Keratinocyte (primary cell): Measurements from ENCODE around the gene TMEFF2. TPM values are rescaled to one million over a fixed set of nuclear protein-coding genes. Genes with fewer than 3 reads are reported as not detected.

Experiments
- DNase-seq: peaks from one replicate; pipeline ENCODE4 v3.0.0-alpha.2; 2011; ENCODE audit warnings: low read depth, missing footprints, low spot score
- FAIRE-seq: peaks from 2 replicates; lab custom pipeline; 2011; peaks lifted over from hg19 to GRCh38; lab: Jason Lieb, UNC
- H2AFZ ChIP-seq: 2 replicates; pipeline ENCODE4 v1.6.0; 2012; ENCODE audit warnings: low read length, control low read depth, inconsistent platforms; ENCODE audit not compliant: control insufficient read depth
- H3K27ac ChIP-seq: 2 replicates; pipeline ENCODE4 v1.5.1; 2011; ENCODE audit warnings: low read length; ENCODE audit not compliant: control insufficient read depth, insufficient read depth
- H3K27me3 ChIP-seq: 3 replicates; pipeline ENCODE4 v1.6.0; 2011; ENCODE audit warnings: low read length; ENCODE audit not compliant: control insufficient read depth, insufficient read depth; ENCODE audit errors: extremely low read depth
- H3K36me3 ChIP-seq, 2 experiments: 2 replicates in 1 of 2; 3 replicates in 1 of 2; pipeline ENCODE4 v1.5.1; 2011; ENCODE audit warnings: low read length in 2 of 2, mild to moderate bottlenecking in 1 of 2; ENCODE audit not compliant: control insufficient read depth in 2 of 2, insufficient read depth in 2 of 2; ENCODE audit errors: extremely low read depth in 1 of 2
- H3K4me1 ChIP-seq: 3 replicates; pipeline ENCODE4 v1.5.1; 2011; ENCODE audit warnings: low read length; ENCODE audit not compliant: control insufficient read depth, insufficient read depth; ENCODE audit errors: extremely low read depth
- H3K4me2 ChIP-seq: 3 replicates; pipeline ENCODE4 v1.6.0; 2011; ENCODE audit warnings: low read depth, low read length; ENCODE audit not compliant: control insufficient read depth, insufficient read depth; ENCODE audit errors: extremely low read depth
- H3K4me3 ChIP-seq, 3 experiments: fragments of 200-600 bp in 1 of 3; sonication (generic) in 1 of 3; 2 replicates in 2 of 3; 3 replicates in 1 of 3; pipeline ENCODE4 v1.5.1; 2011 to 2016; ENCODE audit warnings: low read length in 3 of 3, mild to moderate bottlenecking in 3 of 3, control low read depth in 2 of 3, inconsistent platforms in 1 of 3, low read depth in 1 of 3, mixed read lengths in 1 of 3, mixed run types in 1 of 3, moderate library complexity in 1 of 3; ENCODE audit not compliant: control insufficient read depth in 2 of 3, insufficient read depth in 2 of 3; ENCODE audit errors: extremely low read depth in 1 of 3
- H3K79me2 ChIP-seq: 2 replicates; pipeline ENCODE4 v1.6.0; 2012; ENCODE audit warnings: low read length; ENCODE audit not compliant: control insufficient read depth, insufficient read depth
- H3K9ac ChIP-seq: 3 replicates; pipeline ENCODE4 v1.6.0; 2011; ENCODE audit warnings: low read length; ENCODE audit not compliant: control insufficient read depth, insufficient read depth; ENCODE audit errors: extremely low read depth
- H3K9me1 ChIP-seq: 3 replicates; pipeline ENCODE4 v1.6.0; 2011; ENCODE audit warnings: low read length; ENCODE audit not compliant: control insufficient read depth, insufficient read depth; ENCODE audit errors: extremely low read depth
- H3K9me3 ChIP-seq: 2 replicates; pipeline ENCODE4 v1.5.1; 2012; ENCODE audit warnings: low read depth, low read length; ENCODE audit not compliant: control insufficient read depth
- H4K20me1 ChIP-seq: 3 replicates; pipeline ENCODE4 v1.6.0; 2011; ENCODE audit warnings: low read length; ENCODE audit not compliant: control insufficient read depth, insufficient read depth; ENCODE audit errors: extremely low read depth
- CTCF ChIP-seq, 3 experiments: IDR thresholded peaks in 1 of 3; conservative IDR thresholded peaks in 1 of 3; optimal IDR thresholded peaks in 1 of 3; 2 replicates in 2 of 3; 3 replicates in 1 of 3; pipeline versions ENCODE3 to v1.5.1; 2011; ENCODE audit warnings: low read length in 3 of 3, mild to moderate bottlenecking in 3 of 3, moderate library complexity in 2 of 3, control low read depth in 1 of 3, inconsistent platforms in 1 of 3; ENCODE audit not compliant: insufficient read depth in 2 of 3; ENCODE audit errors: extremely low read depth in 1 of 3
- EZH2 ChIP-seq: IDR thresholded peaks from one replicate; pipeline ENCODE4 v1.6.1; 2012; ENCODE audit warnings: inconsistent platforms, mild to moderate bottlenecking, low read length, moderate library complexity
- dilution Hi-C: fragments of 300-500 bp; cut with MboI; formaldehyde crosslinking; loops from one replicate; pipeline ENCODE4 v1.7.0; 2020; ENCODE audit warnings: low sequenced_read_pairs; ENCODE audit not compliant: extremely low pct_ligation_motif_present
- polyA plus RNA-seq, 5 experiments: library from polyadenylated mRNA; depleted of rRNA in 3 of 5; stranded (reverse) in 3 of 5; stranded (forward) in 1 of 5; unstranded in 1 of 5; fragments of >200 nt; gene quantifications; 1 replicate in 1 of 5; 2 replicates in 3 of 5; 3 replicates in 1 of 5; pipeline versions ENCODE4 v1.2.1 to v1.2.3, GENCODE V29; 2011 to 2012; ENCODE audit warnings: missing spikeins in 2 of 5, low read depth in 1 of 5, low replicate concordance in 1 of 5

TMEFF2 gene
- polyA plus RNA-seq, 1 donor (not counting 4 experiments of a cell fraction or from before 2014, with no cell fraction given): not detected

GRCh38 chr2:192005211-192005610 is 189.5 kb downstream of the TMEFF2 start:
- Histone ChIP-seq H3K4me3 (no peak overlapping the region), H3K9me3 (no peaks in the 10 kb centered on the region), H3K4me2 (no peak overlapping the region), H3K79me2 (no peaks in the 10 kb centered on the region), H3K9ac (no peak overlapping the region), H3K36me3 (no peaks in the 10 kb centered on the region), H2AFZ (no peak overlapping the region), H3K9me1 (no peaks in the 10 kb centered on the region), H4K20me1 (no peaks in the 10 kb centered on the region), H3K4me1 (no peaks in the 10 kb centered on the region), H3K27me3 (no peaks in the 10 kb centered on the region), H3K27ac (no peak overlapping the region)
- FAIRE-seq: no peak
- DNase-seq: no peak
- TF ChIP-seq EZH2 (no peak), CTCF (optimal IDR thresholded peaks at IDR 0.05 in 1 of 3, IDR thresholded peaks at IDR 0.05 in 1 of 3, conservative IDR thresholded peaks at IDR 0.05 in 1 of 3; ENCODE audit: extremely low read depth in 1 of 3, insufficient read depth in 2 of 3, low read length in 3 of 3) (no peak)
- dilution Hi-C loops: no loop called here

GRCh38 chr2:192004188-192004963 is 190.4 kb downstream of the TMEFF2 start:
- no peak for FAIRE-seq

More at GRCh38 chr2:192004188-192004963, 190.4 kb downstream of the TMEFF2 start:
- Histone ChIP-seq H3K9me3 (no peaks in the 10 kb centered on the region), H3K4me2 (no peak overlapping the region), H3K9ac (no peak overlapping the region), H3K36me3 (no peaks in the 10 kb centered on the region), H3K79me2 (no peaks in the 10 kb centered on the region), H3K27me3 (no peaks in the 10 kb centered on the region), H3K27ac (no peak overlapping the region), H3K4me1 (no peaks in the 10 kb centered on the region), H3K4me3 (no peak overlapping the region), H3K9me1 (no peaks in the 10 kb centered on the region), H2AFZ (no peak overlapping the region), H4K20me1 (no peaks in the 10 kb centered on the region)
- no peak for DNase-seq
- dilution Hi-C loops: no loop called here
- TF ChIP-seq CTCF (optimal IDR thresholded peaks at IDR 0.05 in 1 of 3, IDR thresholded peaks at IDR 0.05 in 1 of 3, conservative IDR thresholded peaks at IDR 0.05 in 1 of 3; ENCODE audit: extremely low read depth in 1 of 3, insufficient read depth in 2 of 3, low read length in 3 of 3) (no peak), EZH2 (no peak)
